CMK (cell line): Measurements from ENCODE around the gene CCDC12.
"Not testable (repeated sequence)": the region's sequence is repeated elsewhere in the genome, so short reads cannot be mapped to it uniquely, and the experiment has no call there.

Experiments used
- DNase-seq: peaks from one replicate; pipeline ENCODE4 v3.0.0-alpha.2; 2010; ENCODE audit warnings: low read depth

The CCDC12 gene

GRCh38 chr3:46922871-46923558 lies 53.5 kb downstream of the CCDC12 start:
- DNase-seq: no peak

DNA sequence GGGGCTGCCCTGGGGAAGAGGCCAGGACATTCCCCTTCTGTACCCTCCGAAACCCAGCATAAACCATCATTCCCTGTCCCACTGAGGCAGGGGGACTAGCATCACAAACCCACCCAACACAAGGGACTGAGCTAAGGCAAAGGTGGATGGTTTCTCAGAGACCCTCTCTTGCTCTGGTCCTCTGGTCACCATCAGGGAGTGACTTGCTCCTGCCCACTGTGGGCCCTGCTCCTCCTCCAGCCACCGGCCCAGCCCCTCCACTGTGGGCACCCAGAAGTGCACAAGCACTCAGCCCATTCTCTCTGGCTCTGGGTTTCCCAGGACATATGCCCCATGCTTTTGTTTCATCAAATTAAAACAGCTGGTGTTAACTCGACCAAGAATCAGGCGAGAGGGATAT lies 54.1 kb downstream of the CCDC12 start:
- DNase-seq: no peak

DNA sequence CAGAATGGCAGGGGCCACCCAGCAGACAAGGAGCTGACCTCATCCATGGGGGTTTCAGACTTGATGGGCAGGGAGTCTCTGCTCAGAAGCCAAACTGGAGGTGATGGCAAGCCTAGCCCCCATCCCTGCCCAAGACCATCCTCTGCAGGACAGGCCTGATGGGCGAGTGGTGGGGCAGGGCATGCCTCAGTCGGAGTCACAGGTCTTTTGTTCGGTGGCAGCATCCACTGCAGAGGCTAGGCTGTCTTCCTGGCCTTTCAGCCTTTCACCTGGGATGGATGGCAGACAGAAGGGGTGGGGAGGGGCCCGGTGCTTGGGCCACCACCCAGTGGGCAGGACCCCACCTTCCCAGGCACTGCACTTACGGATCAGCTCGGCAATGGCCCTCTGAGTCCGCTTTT lies 54.7 kb downstream of the CCDC12 start:
- DNase-seq: no peak

DNA sequence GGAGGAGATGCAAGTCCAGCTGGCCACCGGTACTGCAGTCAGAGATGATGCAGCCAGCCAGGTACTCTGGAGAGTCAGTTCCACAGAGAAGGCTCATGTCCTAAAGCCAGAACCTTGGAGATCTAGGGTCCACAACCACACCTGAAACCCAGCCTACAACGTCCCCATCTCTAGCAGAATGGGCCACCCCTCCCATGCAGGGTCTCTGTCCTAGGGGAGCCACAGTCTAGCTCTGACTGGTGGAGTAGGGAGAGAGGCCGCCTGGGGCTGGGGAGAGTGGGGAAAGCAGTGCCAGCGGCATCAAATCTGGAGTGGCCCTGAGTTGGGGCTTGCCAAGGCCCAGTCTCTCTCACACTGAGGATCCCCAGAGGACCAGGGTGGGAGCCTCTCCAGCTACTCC lies 55.5 kb downstream of the CCDC12 start:
- DNase-seq: no peak

- DNase-seq: no peak
Measured at GRCh38 chr3:46918634-46919033, 57.9 kb downstream of the CCDC12 start.

- DNase-seq: no peak
Measured at GRCh38 chr3:46918202-46918601, 58.3 kb downstream of the CCDC12 start.

GRCh38 chr3:46917257-46917656 lies 59.3 kb downstream of the CCDC12 start:
- no peak for DNase-seq

DNA sequence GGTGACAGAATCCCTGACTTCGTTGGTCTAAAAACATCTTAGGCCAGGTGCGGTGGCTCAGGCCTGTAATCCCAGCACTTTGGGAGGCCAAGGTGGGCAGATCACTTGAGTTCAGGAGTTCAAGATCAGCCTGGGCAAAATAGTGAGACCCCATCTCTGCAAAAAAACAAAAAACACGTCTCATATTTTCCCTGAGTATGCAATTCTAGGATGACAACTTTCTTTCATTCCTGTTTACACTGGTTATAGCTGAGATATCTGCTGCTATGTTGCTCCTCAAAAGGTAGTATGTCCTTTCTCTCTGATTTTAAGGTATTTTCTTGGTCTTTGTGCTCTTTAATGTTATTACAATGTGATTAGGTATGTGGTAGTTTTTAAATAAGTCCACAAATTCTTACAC lies 59.7 kb downstream of the CCDC12 start:
- no peak for DNase-seq

GRCh38 chr3:46916278-46916677 lies 60.3 kb downstream of the CCDC12 start:
- DNase-seq: no peak

DNA sequence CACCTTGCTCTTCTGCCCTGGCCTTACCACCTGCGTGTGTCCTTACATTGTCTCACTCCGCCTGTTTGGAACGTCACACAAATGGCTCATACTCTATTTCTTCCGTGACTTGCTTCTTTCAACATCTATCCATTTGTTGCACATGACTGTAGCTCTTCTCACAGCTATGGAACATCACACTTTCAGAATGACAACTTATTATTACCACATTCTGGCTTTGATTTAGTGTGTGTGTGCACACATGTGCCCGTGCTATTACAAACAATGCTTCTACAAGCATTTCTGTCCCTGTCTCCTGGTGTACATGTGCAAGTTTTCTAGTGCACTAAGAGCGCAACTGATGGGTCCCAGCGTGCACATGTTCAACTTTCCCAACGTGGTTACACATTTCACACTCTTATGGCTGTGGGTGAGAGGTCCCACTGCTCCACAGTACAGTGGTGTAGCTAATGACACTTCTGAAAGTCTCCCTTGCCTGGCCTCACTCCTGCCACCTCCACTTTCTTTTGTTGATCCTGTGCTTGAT lies 61.2 kb downstream of the CCDC12 start:
- DNase-seq: no peak

DNA sequence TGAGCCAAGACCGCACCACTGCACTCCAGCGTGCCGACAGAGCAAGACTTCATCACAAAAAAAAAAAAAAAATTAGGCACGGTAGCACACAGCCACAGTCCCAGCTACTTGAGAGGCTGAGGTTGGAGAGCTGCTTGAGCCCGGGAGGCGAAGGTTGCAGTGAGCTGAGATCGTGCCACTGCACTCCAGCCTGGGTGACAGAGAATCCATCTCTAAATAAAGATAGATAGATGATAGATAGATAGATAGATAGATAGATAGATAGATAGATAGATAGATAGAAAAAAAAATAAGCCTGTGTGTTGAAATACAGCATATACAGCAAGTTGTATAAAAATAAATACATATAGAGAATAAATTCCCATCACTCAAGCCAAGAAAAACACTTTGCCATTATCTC lies 61.7 kb downstream of the CCDC12 start:
- DNase-seq: no peak

GRCh38 chr3:46913644-46914043 lies 62.9 kb downstream of the CCDC12 start:
- no peak for DNase-seq

- no peak for DNase-seq
Measured at GRCh38 chr3:46912986-46913385, 63.6 kb downstream of the CCDC12 start.

- not testable (repeated sequence) for DNase-seq
Measured at GRCh38 chr3:46910914-46911313, 65.6 kb downstream of the CCDC12 start.

DNA sequence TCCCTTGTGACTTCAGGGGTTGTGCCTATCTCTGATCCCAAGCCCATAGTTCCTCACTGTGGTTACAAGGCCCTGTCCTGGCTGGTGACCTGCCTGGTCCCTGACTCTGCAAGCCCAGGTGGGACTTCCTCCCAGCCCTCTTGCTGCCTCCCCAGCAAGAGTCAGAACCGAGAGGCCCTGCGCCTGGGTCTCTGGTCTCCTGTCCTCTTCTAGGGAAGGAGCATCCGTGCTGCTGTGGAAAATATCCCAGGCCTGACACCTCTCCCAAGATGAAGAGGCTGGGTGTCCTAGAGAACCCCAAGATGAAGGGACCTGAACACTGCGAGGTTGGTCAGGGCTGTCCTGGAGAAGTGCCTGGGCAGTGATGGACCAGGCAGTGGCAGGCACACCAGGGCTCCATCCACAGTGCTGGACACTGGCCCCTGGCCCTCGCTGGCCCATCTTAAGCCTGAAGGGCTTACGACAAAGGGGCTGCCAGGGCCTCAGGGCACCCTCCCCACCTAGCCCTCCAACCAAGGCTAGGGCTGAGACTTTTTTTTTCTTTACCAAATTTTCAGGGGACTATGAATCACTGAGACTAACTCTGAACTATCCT lies 66.3 kb downstream of the CCDC12 start:
- DNase-seq: no peak

DNA sequence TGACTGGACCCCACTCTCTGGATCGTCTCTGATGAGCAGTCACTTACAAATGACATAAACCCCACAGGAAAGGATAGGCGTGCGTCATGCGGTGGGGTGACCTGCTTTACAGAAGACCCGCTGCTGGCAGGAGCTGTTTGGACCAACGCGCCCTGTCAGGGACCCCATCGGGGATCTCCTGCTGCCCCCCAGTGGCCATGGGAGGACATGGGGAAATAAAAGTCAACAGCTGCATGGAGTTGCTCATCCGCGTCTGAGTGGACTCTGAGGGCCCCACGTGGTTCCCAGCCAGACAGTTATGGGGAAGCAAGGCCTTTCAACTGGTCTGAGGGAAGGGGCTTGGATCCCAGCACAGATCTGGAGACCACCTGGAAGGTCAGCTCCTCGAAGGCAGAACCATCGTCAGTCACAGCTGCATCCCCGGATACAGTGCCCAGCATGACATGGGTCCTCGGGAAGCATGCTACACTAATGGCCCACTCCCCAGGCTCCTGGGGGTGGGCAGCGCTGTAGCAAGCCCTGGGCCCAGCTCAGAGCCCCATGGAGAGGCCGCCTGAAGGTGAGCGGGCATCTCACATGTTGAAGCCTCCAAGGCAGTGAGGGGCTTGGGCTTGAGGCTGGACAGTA lies 66.9 kb downstream of the CCDC12 start:
- no peak for DNase-seq

GRCh38 chr3:46908986-46909534 lies 67.5 kb downstream of the CCDC12 start:
- DNase-seq: no peak

DNA sequence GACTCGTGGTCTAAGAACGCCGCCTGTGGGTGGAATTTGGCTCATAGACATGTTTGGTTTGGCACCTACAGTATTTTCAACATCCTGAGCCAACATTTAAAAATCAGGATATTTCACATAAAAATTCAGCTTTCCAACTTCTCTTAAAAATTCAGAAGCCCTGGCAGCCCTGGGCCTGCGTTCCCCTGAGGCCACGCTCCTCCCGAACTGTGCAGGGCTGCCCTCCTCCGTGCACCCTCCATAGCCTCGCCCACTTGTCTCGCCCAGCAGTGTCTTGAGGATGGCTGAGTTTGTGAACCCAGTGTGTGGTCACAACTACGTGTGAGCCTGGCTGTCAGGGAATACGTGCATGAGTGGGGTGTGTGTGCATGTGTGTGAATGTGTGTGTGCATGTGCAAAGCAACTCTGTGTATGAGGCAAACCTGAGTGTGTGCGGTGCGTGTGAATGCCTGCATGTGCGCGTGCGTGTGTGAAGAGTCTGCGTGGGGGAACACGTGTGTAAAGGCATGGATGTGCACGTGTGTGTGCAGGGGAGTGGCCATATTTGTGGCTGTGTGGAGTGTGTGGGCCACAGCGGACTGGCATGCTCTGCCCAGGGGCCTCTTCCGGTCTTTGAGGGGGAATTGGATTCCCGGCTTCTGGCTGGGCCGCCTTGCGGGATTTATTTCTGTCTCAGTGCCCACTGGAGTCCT lies 68.1 kb downstream of the CCDC12 start:
- DNase-seq: no peak

GRCh38 chr3:46907960-46908293 lies 68.6 kb downstream of the CCDC12 start:
- DNase-seq: no peak

- DNase-seq: no peak
Measured at GRCh38 chr3:46907271-46907670, 69.3 kb downstream of the CCDC12 start.

DNA sequence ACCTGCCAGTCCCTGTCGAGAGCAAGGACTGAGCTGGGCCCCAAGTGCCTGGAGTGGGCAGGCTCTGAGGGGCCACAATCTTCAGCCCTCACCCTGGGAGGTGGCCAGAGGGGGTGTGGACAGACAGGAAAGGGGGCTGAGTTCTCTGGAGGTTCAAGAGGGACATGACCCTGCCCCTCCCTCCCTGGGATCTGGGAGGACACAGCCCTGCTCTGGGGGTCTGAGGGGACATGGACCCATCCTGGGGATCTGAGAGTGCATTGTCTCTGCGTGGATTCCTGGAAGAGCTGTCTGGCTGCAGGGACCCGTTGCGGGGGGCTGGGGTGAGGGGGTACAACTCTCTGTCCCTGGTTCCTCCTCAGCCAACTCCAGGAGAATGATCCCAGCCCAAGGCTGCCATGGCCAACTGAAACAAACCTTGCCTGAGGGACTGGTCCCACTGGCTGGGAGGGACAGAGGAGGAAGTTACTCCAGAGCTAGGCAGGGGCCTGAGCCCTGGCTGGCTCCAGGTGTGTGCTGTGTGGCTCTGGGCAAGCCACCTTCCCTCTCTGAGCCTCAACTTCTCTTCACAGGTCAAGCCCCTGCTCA lies 70.0 kb downstream of the CCDC12 start:
- DNase-seq: no peak
